BJ (cell line): ENCODE results near the gene BRI3. TPM values are rescaled to one million over a fixed set of nuclear protein-coding genes. Genes with fewer than 3 reads are reported as not detected.
"Not testable (repeated sequence)": the region's sequence is repeated elsewhere in the genome, so short reads cannot be mapped to it uniquely, and the experiment has no call there.

Experiments used
- CTCF ChIA-PET: fragments of 350-600 bp; formaldehyde crosslinking; extraction: SDS; loops from one replicate; lab custom pipeline; 2021; ENCODE audit warnings: antibody characterized with exemption, inconsistent platforms; lab: Yijun Ruan, JAX
- POLR2A ChIA-PET: fragments of 300-600 bp; sonication (Branson Sonifier 250); formaldehyde crosslinking; extraction: SDS; loops from one replicate; lab custom pipeline; 2021; ENCODE audit warnings: antibody characterized with exemption; lab: Charles Lee
- DNase-seq: peaks from one replicate; pipeline ENCODE4 v3.0.0-alpha.2; 2011; ENCODE audit warnings: low read depth
- H3K27me3 ChIP-seq: 2 replicates; pipeline ENCODE4 v1.6.0; 2011; ENCODE audit warnings: low read length; ENCODE audit not compliant: control insufficient read depth, insufficient read depth
- H3K36me3 ChIP-seq: 2 replicates; pipeline ENCODE4 v1.5.1; 2011; ENCODE audit warnings: low read length; ENCODE audit not compliant: control insufficient read depth, insufficient read depth
- H3K4me3 ChIP-seq: 2 replicates; pipeline ENCODE4 v1.5.1; 2011; ENCODE audit warnings: low read depth, mild to moderate bottlenecking, control low read depth, low read length
- CTCF ChIP-seq: IDR thresholded peaks from 2 replicates; pipeline ENCODE4 v1.5.1; 2011; ENCODE audit warnings: low read depth, mild to moderate bottlenecking, control low read depth, inconsistent platforms, low read length, moderate library complexity; ENCODE audit not compliant: insufficient read depth
- polyA plus RNA-seq: library from polyadenylated mRNA; depleted of rRNA; stranded (reverse); fragments of >200 nt; gene quantifications from 2 replicates; pipeline ENCODE4 v1.2.3, GENCODE V29; 2011

BRI3 gene
- polyA plus RNA-seq, 1 experiment: 163 TPM

- ChIA-PET POLR2A (no interaction called here), CTCF (interaction anchor here (2.3 kb wide), 1 partner anchor 92 kb away, joined by 7 read pairs; the partner anchor contains the start of gene BAIAP2L1)
- peaks cover 7% of the 10 kb centered on the region for H3K36me3 ChIP-seq
- no peak for TF ChIP-seq CTCF
- no peak for DNase-seq
- no peaks in the 10 kb centered on the region for H3K27me3 ChIP-seq
- no peak overlapping the region for H3K4me3 ChIP-seq
Observed at GRCh38 chr7:98309566-98309965, 28.1 kb downstream of the BRI3 start.

GRCh38 chr7:98312201-98312600, 30.7 kb downstream of the BRI3 start:
- TF ChIP-seq CTCF: no peak
- ChIA-PET CTCF (no interaction called here), POLR2A (no interaction called here)
- no peak for DNase-seq
- H3K27me3 ChIP-seq: no peaks in the 10 kb centered on the region
- H3K4me3 ChIP-seq: no peak overlapping the region
- peaks cover 7% of the 10 kb centered on the region for H3K36me3 ChIP-seq

GRCh38 chr7:98314469-98314868, 33.0 kb downstream of the BRI3 start:
- POLR2A ChIA-PET: no interaction called here

GRCh38 chr7:98315318-98315993, 34.0 kb downstream of the BRI3 start:
- ChIA-PET CTCF (interaction anchor here (1.2 kb wide), 1 partner anchor 86 kb away, joined by 5 read pairs; the partner anchor contains the start of gene BAIAP2L1), POLR2A (no interaction called here)
- no peak for TF ChIP-seq CTCF

More at GRCh38 chr7:98314469-98314868, 33.0 kb downstream of the BRI3 start:
- TF ChIP-seq CTCF: no peak
- CTCF ChIA-PET: interaction anchor here (0.9 to 1.3 kb wide), 2 partner anchors 87 to 106 kb away, joined by 3 to 4 read pairs; partner anchors contain the start of gene BAIAP2L1
- Histone ChIP-seq H3K27me3 (no peaks in the 10 kb centered on the region), H3K36me3 (peaks cover 2% of the 10 kb centered on the region), H3K4me3 (no peak overlapping the region)
- no peak for DNase-seq

GRCh38 chr7:98315994-98316527, 34.6 kb downstream of the BRI3 start:
- POLR2A ChIA-PET, H3K27me3 ChIP-seq: not testable (repeated sequence)
- CTCF ChIA-PET: interaction anchor here (0.6 to 1.2 kb wide), 3 partner anchors 13 to 85 kb away, joined by 3 to 5 read pairs (median 3); partner anchors contain the start of gene BAIAP2L1

More at GRCh38 chr7:98315318-98315993, 34.0 kb downstream of the BRI3 start:
- no peak for DNase-seq
- Histone ChIP-seq H3K4me3 (no peak overlapping the region), H3K36me3 (peaks cover 1% of the 10 kb centered on the region), H3K27me3 (no peaks in the 10 kb centered on the region)

More at GRCh38 chr7:98315994-98316527, 34.6 kb downstream of the BRI3 start:
- not testable (repeated sequence) for H3K4me3 ChIP-seq, DNase-seq, H3K36me3 ChIP-seq
